ENCODE data around the gene PRELP.

PRELP gene

DNA sequence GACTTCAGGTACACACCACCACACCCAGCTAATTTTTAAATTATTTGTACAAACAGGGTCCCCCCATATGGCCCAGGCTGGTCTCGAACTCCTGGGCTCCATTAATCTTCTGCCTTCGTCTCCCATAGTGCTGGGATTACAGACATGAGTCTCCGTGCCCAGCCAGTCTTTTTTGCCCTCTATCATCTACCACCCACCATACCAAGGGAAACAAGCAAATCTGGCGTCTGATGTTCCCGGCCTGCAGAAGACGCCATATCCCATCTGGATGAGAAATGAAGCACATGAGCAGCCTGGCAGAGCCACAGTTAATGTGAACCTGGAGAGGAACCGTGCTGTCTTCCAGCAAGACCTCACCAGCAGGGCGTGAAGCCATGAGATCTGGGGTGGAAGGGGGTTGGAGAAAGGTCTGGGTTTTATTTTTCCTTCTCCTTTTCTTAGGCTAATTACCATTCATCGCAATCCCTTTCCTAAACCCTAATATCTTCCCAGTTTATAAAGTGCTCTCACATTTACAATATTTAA is 1.8 kb upstream of the PRELP start:
- no peak for DNase-seq (ENCODE audit: extremely low spot score)
- CTCF ChIA-PET, result interaction anchor here (0.6 kb wide), 1 partner anchor 14 kb away, joined by 3 read pairs; no protein-coding TSS in a partner anchor
- TF ChIP-seq LEF1 (IDR thresholded peaks at IDR 0.05; ENCODE audit: borderline replicate concordance) (no peak), ZNF384 (IDR thresholded peaks at IDR 0.05) (no peak), ARNT (IDR thresholded peaks at IDR 0.05) (no peak), TARDBP (IDR thresholded peaks at IDR 0.05) (no peak), BHLHE40 (IDR thresholded peaks at IDR 0.05; ENCODE audit: borderline replicate concordance) (no peak), HDGF (IDR thresholded peaks at IDR 0.05; ENCODE audit: borderline replicate concordance) (no peak), FOXA1 (IDR thresholded peaks at IDR 0.05) (no peak), L3MBTL2 (conservative IDR thresholded peaks at IDR 0.05) (no peak)
- TF ChIP-seq, protein P1, sequence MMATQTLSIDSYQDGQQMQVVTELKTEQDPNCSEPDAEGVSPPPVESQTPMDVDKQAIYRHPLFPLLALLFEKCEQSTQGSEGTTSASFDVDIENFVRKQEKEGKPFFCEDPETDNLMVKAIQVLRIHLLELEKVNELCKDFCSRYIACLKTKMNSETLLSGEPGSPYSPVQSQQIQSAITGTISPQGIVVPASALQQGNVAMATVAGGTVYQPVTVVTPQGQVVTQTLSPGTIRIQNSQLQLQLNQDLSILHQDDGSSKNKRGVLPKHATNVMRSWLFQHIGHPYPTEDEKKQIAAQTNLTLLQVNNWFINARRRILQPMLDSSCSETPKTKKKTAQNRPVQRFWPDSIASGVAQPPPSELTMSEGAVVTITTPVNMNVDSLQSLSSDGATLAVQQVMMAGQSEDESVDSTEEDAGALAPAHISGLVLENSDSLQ (IDR thresholded peaks at IDR 0.05), result no peak
- POLR2A ChIA-PET, result no interaction called here

DNA sequence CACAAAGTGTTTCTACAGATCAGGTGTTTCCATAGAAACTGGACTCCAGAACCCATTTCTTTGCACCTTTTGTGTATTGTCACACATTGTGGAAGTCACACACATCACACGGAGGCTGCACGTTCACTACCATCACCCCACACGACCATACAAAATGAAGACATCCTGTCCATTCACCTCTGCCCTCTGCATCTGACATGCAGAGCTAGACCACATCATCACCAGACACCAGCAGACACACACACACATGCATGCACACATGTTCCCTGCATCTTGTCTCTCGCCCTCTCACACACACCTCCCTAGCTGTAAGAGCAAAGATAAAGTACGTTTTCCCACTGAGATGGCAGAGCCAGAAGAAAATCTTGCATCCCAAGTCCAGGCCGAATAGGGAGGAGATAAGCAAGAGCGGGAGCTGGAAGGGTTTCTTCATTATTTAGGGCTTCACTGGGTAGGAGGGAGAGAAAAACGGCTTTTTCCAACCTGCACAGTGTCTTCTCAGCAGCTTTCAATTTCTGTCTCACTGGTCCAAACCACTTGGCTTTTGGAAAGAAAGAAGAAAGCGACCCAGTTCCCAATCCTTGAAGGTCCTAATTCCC is 709 bp downstream of the PRELP start:
- TF ChIP-seq FOXM1 (IDR thresholded peaks at IDR 0.05; ENCODE audit: borderline replicate concordance) (no peak), CTBP1 (IDR thresholded peaks at IDR 0.05; ENCODE audit: borderline replicate concordance) (no peak), FOXA1 (IDR thresholded peaks at IDR 0.05) (no peak), ZNF384 (IDR thresholded peaks at IDR 0.05) (no peak), ARNT (IDR thresholded peaks at IDR 0.05) (no peak), SP1 (IDR thresholded peaks at IDR 0.05) (no peak), HDGF (IDR thresholded peaks at IDR 0.05; ENCODE audit: borderline replicate concordance) (no peak)
- TF ChIP-seq, protein P1 (IDR thresholded peaks at IDR 0.05), result no peak
- ChIA-PET POLR2A (interaction anchor here (2.7 kb wide), 1 partner anchor 11 kb away, joined by 8 read pairs; no protein-coding TSS in a partner anchor), CTCF (interaction anchor here (0.7 kb wide), 2 partner anchors 136 to 209 kb away, joined by 5 read pairs; no protein-coding TSS in a partner anchor)
- no peak for DNase-seq (ENCODE audit: extremely low spot score)

DNA sequence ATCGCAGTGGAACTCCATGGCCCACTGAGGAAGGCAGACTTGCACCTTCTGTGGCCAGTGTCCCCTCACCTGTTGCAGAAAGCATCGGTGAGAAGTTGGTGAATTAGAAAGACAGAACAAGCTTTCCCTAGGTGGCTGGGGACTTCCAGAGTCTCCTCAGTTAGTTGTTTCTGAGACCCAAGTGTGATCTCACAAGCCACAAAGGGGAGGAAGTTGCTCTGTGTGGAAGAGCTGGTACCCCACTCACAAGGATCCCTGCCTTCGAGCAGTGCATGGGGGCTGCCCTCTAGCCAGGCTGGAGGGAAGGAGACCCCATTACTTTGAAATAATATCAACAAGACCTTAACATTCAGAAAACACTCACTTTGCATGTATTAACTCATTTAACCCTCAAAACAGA is 2.1 kb downstream of the PRELP start:
- ChIA-PET CTCF (interaction anchor here (0.6 to 1.3 kb wide), 3 partner anchors 11 to 137 kb away, joined by 3 to 5 read pairs (median 4); no protein-coding TSS in a partner anchor), POLR2A (interaction anchor here (2.7 kb wide), 1 partner anchor 10 kb away, joined by 8 read pairs; no protein-coding TSS in a partner anchor)
- DNase-seq (ENCODE audit: extremely low spot score), result no peak
- TF ChIP-seq L3MBTL2 (conservative IDR thresholded peaks at IDR 0.05), result no peak
- TF ChIP-seq, protein P1 (IDR thresholded peaks at IDR 0.05), result no peak
- no peak for TF ChIP-seq ZNF384 (IDR thresholded peaks at IDR 0.05)
- TF ChIP-seq HDGF (IDR thresholded peaks at IDR 0.05; ENCODE audit: borderline replicate concordance), result no peak
- no peak for TF ChIP-seq SUZ12 (IDR thresholded peaks at IDR 0.05)
- TF ChIP-seq FOXM1 (IDR thresholded peaks at IDR 0.05; ENCODE audit: borderline replicate concordance), result no peak
- no peak for TF ChIP-seq ELF4 (IDR thresholded peaks at IDR 0.05)
- no peak for TF ChIP-seq FOXA1 (IDR thresholded peaks at IDR 0.05)
- no peak for TF ChIP-seq SP1 (IDR thresholded peaks at IDR 0.05)

DNA sequence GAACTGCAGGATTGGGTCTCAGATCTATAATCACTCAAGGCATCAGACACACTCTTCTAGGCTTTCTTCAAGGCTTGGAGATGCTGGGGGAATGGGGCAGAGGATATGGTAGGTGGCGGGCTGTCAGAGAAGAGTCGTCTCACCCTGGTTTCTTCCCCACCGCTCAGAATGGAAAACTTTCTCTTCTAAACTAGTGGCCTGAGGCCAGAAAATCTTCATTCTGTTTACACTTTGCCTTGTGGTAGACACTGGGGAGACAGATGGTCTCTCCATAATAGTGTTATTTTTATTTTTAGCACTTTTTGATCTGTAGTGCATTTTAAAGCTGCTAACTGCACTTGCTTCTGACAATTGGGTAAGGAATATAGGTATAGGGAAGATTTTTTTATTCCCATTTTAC is 2.6 kb downstream of the PRELP start:
- CTCF ChIA-PET, result interaction anchor here (1.3 kb wide), 1 partner anchor 10 kb away, joined by 5 read pairs; no protein-coding TSS in a partner anchor
- TF ChIP-seq NFRKB (IDR thresholded peaks at IDR 0.05), result no peak
- no peak for TF ChIP-seq BHLHE40 (IDR thresholded peaks at IDR 0.05; ENCODE audit: borderline replicate concordance)
- TF ChIP-seq L3MBTL2 (conservative IDR thresholded peaks at IDR 0.05), result no peak
- TF ChIP-seq SP1 (IDR thresholded peaks at IDR 0.05), result no peak
- TF ChIP-seq TARDBP (IDR thresholded peaks at IDR 0.05), result no peak
- no peak for TF ChIP-seq SUZ12 (IDR thresholded peaks at IDR 0.05)
- no peak for TF ChIP-seq ELF4 (IDR thresholded peaks at IDR 0.05)
- no peak for TF ChIP-seq ARNT (IDR thresholded peaks at IDR 0.05)
- no peak for TF ChIP-seq FOXA1 (IDR thresholded peaks at IDR 0.05)
- no peak for TF ChIP-seq HDGF (IDR thresholded peaks at IDR 0.05; ENCODE audit: borderline replicate concordance)
- no peak for TF ChIP-seq FOXM1 (IDR thresholded peaks at IDR 0.05; ENCODE audit: borderline replicate concordance)
- TF ChIP-seq LEF1 (IDR thresholded peaks at IDR 0.05; ENCODE audit: borderline replicate concordance), result no peak
- TF ChIP-seq, protein P1 (IDR thresholded peaks at IDR 0.05), result no peak
- no peak for TF ChIP-seq CTBP1 (IDR thresholded peaks at IDR 0.05; ENCODE audit: borderline replicate concordance)
- TF ChIP-seq ZNF384 (IDR thresholded peaks at IDR 0.05), result no peak
- TF ChIP-seq FOXK2 (IDR thresholded peaks at IDR 0.05), result no peak
- DNase-seq (ENCODE audit: extremely low spot score), result no peak
- POLR2A ChIA-PET, result no interaction called here

DNA sequence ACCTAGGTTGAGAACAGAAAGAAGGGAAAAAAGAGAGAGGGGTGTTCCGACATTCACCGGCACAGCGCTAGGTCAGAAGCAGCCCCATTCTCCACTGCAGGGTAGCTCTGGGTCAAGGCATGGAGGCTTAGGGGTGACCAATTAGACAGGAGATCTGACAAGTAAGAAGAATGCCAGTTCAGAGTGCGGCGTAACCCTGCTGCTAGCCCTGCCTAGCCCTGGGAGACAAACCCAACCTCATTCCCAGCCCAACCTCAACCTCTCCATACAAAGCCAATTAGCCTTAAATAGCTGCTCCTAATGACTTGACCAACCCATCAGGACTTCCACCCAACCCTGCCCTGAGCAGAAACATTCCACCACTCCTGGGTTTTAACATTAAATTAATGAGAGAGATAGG is 3.4 kb downstream of the PRELP start:
- TF ChIP-seq ARNT (IDR thresholded peaks at IDR 0.05) (no peak), L3MBTL2 (conservative IDR thresholded peaks at IDR 0.05) (no peak), FOXM1 (IDR thresholded peaks at IDR 0.05; ENCODE audit: borderline replicate concordance) (no peak), HDGF (IDR thresholded peaks at IDR 0.05; ENCODE audit: borderline replicate concordance) (no peak), SP1 (IDR thresholded peaks at IDR 0.05) (no peak), SUZ12 (IDR thresholded peaks at IDR 0.05) (no peak), NFRKB (IDR thresholded peaks at IDR 0.05) (no peak), FOXA1 (IDR thresholded peaks at IDR 0.05) (no peak), LEF1 (IDR thresholded peaks at IDR 0.05; ENCODE audit: borderline replicate concordance) (no peak)
- TF ChIP-seq, protein P1 (IDR thresholded peaks at IDR 0.05), result no peak
- POLR2A ChIA-PET, result no interaction called here
- CTCF ChIA-PET, result interaction anchor here (0.7 kb wide), 1 partner anchor 137 kb away, joined by 3 read pairs; no protein-coding TSS in a partner anchor
- DNase-seq (ENCODE audit: extremely low spot score), result no peak

All from HEK293T (cell line).